ENCODE data around the gene ATM. TPM values are rescaled to one million over a fixed set of nuclear protein-coding genes. Genes with fewer than 3 reads are reported as not detected.

Gene ATM
- total and polyA plus RNA-seq, 2 donors (not counting 1 experiment from before 2014, with no cell fraction given), result 37.5 to 123 TPM

- Histone ChIP-seq H3K9me3 (ENCODE audit: control insufficient read depth, insufficient read depth, low read depth, low read length) (no peaks in the 10 kb centered on the region), H3K79me2 (ENCODE audit: control insufficient read depth, insufficient read depth, low read length) (peaks cover 39% of the 10 kb centered on the region), H3K4me3 (replicated peaks in 1 of 4; ENCODE audit: control extremely low read depth in 1 of 4, insufficient read depth in 1 of 4, low read depth in 3 of 4, low read length in 4 of 4) (no peak overlapping the region), H3K4me2 (ENCODE audit: extremely low read depth, insufficient read depth, low read length) (no peak overlapping the region), H4K20me1 (ENCODE audit: control insufficient read depth, extremely low read depth, insufficient read depth, low read length) (no peaks in the 10 kb centered on the region), H2AFZ (ENCODE audit: low read length) (no peak overlapping the region), H3K9ac (ENCODE audit: insufficient read depth, low read length) (no peak overlapping the region), H3K27ac (ENCODE audit: insufficient read depth, low read length) (no peak overlapping the region), H3K4me1 (ENCODE audit: control insufficient read depth, extremely low read depth, insufficient read depth, low read length) (peaks cover 3% of the 10 kb centered on the region), H3K36me3 (ENCODE audit: control insufficient read depth, insufficient read depth, low read length) (no peaks in the 10 kb centered on the region), H3K27me3 (ENCODE audit: control insufficient read depth, insufficient read depth, low read length) (no peaks in the 10 kb centered on the region)
- no peak for TF ChIP-seq CTCF (conservative IDR thresholded peaks at IDR 0.05 in 1 of 2, IDR thresholded peaks at IDR 0.05 in 1 of 2; ENCODE audit: low read depth in 1 of 2, low read length in 2 of 2)
- TF ChIP-seq EZH2 (IDR thresholded peaks at IDR 0.05; ENCODE audit: low read length, missing control alignments), result no peak
- DNase-seq (ENCODE audit: low read depth in 2 of 2), result no peak
Observed at GRCh38 chr11:108226036-108226435, 3.2 kb downstream of the ATM start.

GRCh38 chr11:108228251-108228650 is 5.4 kb downstream of the ATM start:
- H3K9me3 ChIP-seq (ENCODE audit: control insufficient read depth, insufficient read depth, low read depth, low read length), result no peaks in the 10 kb centered on the region
- H3K27me3 ChIP-seq (ENCODE audit: control insufficient read depth, insufficient read depth, low read length), result no peaks in the 10 kb centered on the region
- H3K4me1 ChIP-seq (ENCODE audit: control insufficient read depth, extremely low read depth, insufficient read depth, low read length), result peaks cover 3% of the 10 kb centered on the region
- no peak overlapping the region for H3K4me3 ChIP-seq (replicated peaks in 1 of 4; ENCODE audit: control extremely low read depth in 1 of 4, insufficient read depth in 1 of 4, low read depth in 3 of 4, low read length in 4 of 4)
- TF ChIP-seq CTCF (conservative IDR thresholded peaks at IDR 0.05 in 1 of 2, IDR thresholded peaks at IDR 0.05 in 1 of 2; ENCODE audit: low read depth in 1 of 2, low read length in 2 of 2) (no peak), EZH2 (IDR thresholded peaks at IDR 0.05; ENCODE audit: low read length, missing control alignments) (no peak)
- H2AFZ ChIP-seq (ENCODE audit: low read length), result no peak overlapping the region
- H4K20me1 ChIP-seq (ENCODE audit: control insufficient read depth, extremely low read depth, insufficient read depth, low read length), result no peaks in the 10 kb centered on the region
- H3K79me2 ChIP-seq (ENCODE audit: control insufficient read depth, insufficient read depth, low read length), result peaks cover 28% of the 10 kb centered on the region
- H3K27ac ChIP-seq (ENCODE audit: insufficient read depth, low read length), result no peak overlapping the region
- no peak for DNase-seq (ENCODE audit: low read depth in 2 of 2)
- H3K36me3 ChIP-seq (ENCODE audit: control insufficient read depth, insufficient read depth, low read length), result no peaks in the 10 kb centered on the region
- no peak overlapping the region for H3K4me2 ChIP-seq (ENCODE audit: extremely low read depth, insufficient read depth, low read length)
- no peak overlapping the region for H3K9ac ChIP-seq (ENCODE audit: insufficient read depth, low read length)

GRCh38 chr11:108233277-108233945 is 10.5 kb downstream of the ATM start:
- Histone ChIP-seq H3K9ac (ENCODE audit: insufficient read depth, low read length) (no peak overlapping the region), H4K20me1 (ENCODE audit: control insufficient read depth, extremely low read depth, insufficient read depth, low read length) (no peaks in the 10 kb centered on the region), H3K4me1 (ENCODE audit: control insufficient read depth, extremely low read depth, insufficient read depth, low read length) (no peaks in the 10 kb centered on the region), H3K27ac (ENCODE audit: insufficient read depth, low read length) (no peak overlapping the region), H3K4me3 (replicated peaks in 1 of 4; ENCODE audit: control extremely low read depth in 1 of 4, insufficient read depth in 1 of 4, low read depth in 3 of 4, low read length in 4 of 4) (no peak overlapping the region), H3K9me3 (ENCODE audit: control insufficient read depth, insufficient read depth, low read depth, low read length) (no peaks in the 10 kb centered on the region), H3K79me2 (ENCODE audit: control insufficient read depth, insufficient read depth, low read length) (no peaks in the 10 kb centered on the region), H3K27me3 (ENCODE audit: control insufficient read depth, insufficient read depth, low read length) (no peaks in the 10 kb centered on the region), H2AFZ (ENCODE audit: low read length) (no peak overlapping the region), H3K4me2 (ENCODE audit: extremely low read depth, insufficient read depth, low read length) (no peak overlapping the region), H3K36me3 (ENCODE audit: control insufficient read depth, insufficient read depth, low read length) (no peaks in the 10 kb centered on the region)
- no peak for TF ChIP-seq CTCF (conservative IDR thresholded peaks at IDR 0.05 in 1 of 2, IDR thresholded peaks at IDR 0.05 in 1 of 2; ENCODE audit: low read depth in 1 of 2, low read length in 2 of 2)
- no peak for TF ChIP-seq EZH2 (IDR thresholded peaks at IDR 0.05; ENCODE audit: low read length, missing control alignments)
- no peak for DNase-seq (ENCODE audit: low read depth in 2 of 2)
